SK-N-SH treated with all-trans-retinoic acid at 6 μM for 48 hours (cell line): Measurements from ENCODE around the gene BRPF3.

Experiments
- ATAC-seq: fragments of 200-7000 bp; cut with Tn5 transposase; 3 replicates; pipeline ENCODE4 v1.9.1; 2020; ENCODE audit warnings: mild to moderate bottlenecking, moderate library complexity
- ARNTL ChIP-seq: fragments of 450-650 bp; formaldehyde crosslinking; IDR thresholded peaks from 2 replicates; pipeline ENCODE4 v1.5.0; 2020; ENCODE audit warnings: low read depth, mild to moderate bottlenecking, moderate library complexity, borderline replicate concordance
- BACH2 ChIP-seq: fragments of 250-450 bp; sonication (Bioruptor Pico); IDR thresholded peaks from 2 replicates; pipeline ENCODE4 v1.9.0; 2021; ENCODE audit warnings: mild to moderate bottlenecking, borderline replicate concordance
- CSDC2 ChIP-seq: fragments of 250-450 bp; sonication (Bioruptor Pico); IDR thresholded peaks from 2 replicates; pipeline ENCODE4 v1.5.0; 2020; ENCODE audit warnings: mild to moderate bottlenecking, moderate library complexity
- ESRRG ChIP-seq: fragments of 250-450 bp; sonication (Bioruptor Pico); IDR thresholded peaks from 2 replicates; pipeline ENCODE4 v1.6.1; 2021; ENCODE audit warnings: mild to moderate bottlenecking
- GLIS3 ChIP-seq: fragments of 250-450 bp; sonication (Bioruptor Pico); IDR thresholded peaks from 2 replicates; pipeline ENCODE4 v1.5.0; 2020; ENCODE audit warnings: mild to moderate bottlenecking, moderate library complexity
- ISL1 ChIP-seq: fragments of 250-450 bp; sonication (Bioruptor Pico); IDR thresholded peaks from 2 replicates; pipeline ENCODE4 v2.1.2; 2022; ENCODE audit warnings: mild to moderate bottlenecking, moderate library complexity
- OSR1 ChIP-seq: fragments of 250-450 bp; sonication (Bioruptor Pico); IDR thresholded peaks from 2 replicates; pipeline ENCODE4 v1.8.0; 2022; ENCODE audit warnings: moderate library complexity, mild to moderate bottlenecking, inconsistent platforms
- PPARA ChIP-seq: fragments of 250-450 bp; sonication (Bioruptor Pico); IDR thresholded peaks from 2 replicates; pipeline ENCODE4 v1.5.0; 2020; ENCODE audit warnings: mild to moderate bottlenecking, borderline replicate concordance
- RARB ChIP-seq: fragments of 250-450 bp; sonication (Bioruptor Pico); IDR thresholded peaks from 2 replicates; pipeline ENCODE4 v1.8.0; 2021; ENCODE audit warnings: mild to moderate bottlenecking, moderate library complexity
- SNAI2 ChIP-seq: fragments of 250-450 bp; sonication (Bioruptor Pico); IDR thresholded peaks from 2 replicates; pipeline ENCODE4 v1.5.0; 2020; ENCODE audit warnings: mild to moderate bottlenecking, moderate library complexity
- TCF4 ChIP-seq: fragments of 250-450 bp; sonication (Bioruptor Pico); IDR thresholded peaks from 2 replicates; pipeline ENCODE4 v1.8.0; 2021; ENCODE audit warnings: mild to moderate bottlenecking, moderate library complexity, borderline replicate concordance
- TOX ChIP-seq: fragments of 250-450 bp; sonication (Bioruptor Pico); IDR thresholded peaks from 2 replicates; pipeline ENCODE4 v1.8.0; 2021; ENCODE audit warnings: mild to moderate bottlenecking, moderate library complexity, borderline replicate concordance
- ZC3H10 ChIP-seq: fragments of 250-450 bp; sonication (Bioruptor Pico); IDR thresholded peaks from 2 replicates; pipeline ENCODE4 v1.5.1; 2021; ENCODE audit warnings: mild to moderate bottlenecking, moderate library complexity
- ZFP3 ChIP-seq: fragments of 250-450 bp; sonication (Bioruptor Pico); IDR thresholded peaks from 2 replicates; pipeline ENCODE4 v1.5.0; 2020; ENCODE audit warnings: mild to moderate bottlenecking, moderate library complexity
- ZFP30 ChIP-seq: fragments of 450-650 bp; formaldehyde crosslinking; IDR thresholded peaks from 2 replicates; pipeline ENCODE4 v1.5.0; 2022; ENCODE audit warnings: mild to moderate bottlenecking, moderate library complexity
- ZNF565 ChIP-seq: fragments of 450-650 bp; formaldehyde crosslinking; conservative IDR thresholded peaks from 2 replicates; pipeline ENCODE4 v1.5.0; 2020; ENCODE audit warnings: low read depth, mild to moderate bottlenecking, moderate library complexity
- ZNF8 ChIP-seq: fragments of 450-650 bp; formaldehyde crosslinking; IDR thresholded peaks from 2 replicates; pipeline ENCODE4 v1.5.0; 2020; ENCODE audit warnings: mild to moderate bottlenecking, moderate library complexity
- TF ChIP-seq, protein P1 (sequence below): fragments of 250-450 bp; sonication (Bioruptor Pico); IDR thresholded peaks from 2 replicates; pipeline ENCODE4 v1.5.0; 2020; ENCODE audit warnings: mild to moderate bottlenecking, moderate library complexity
- TF ChIP-seq, protein P2 (sequence below): fragments of 250-450 bp; sonication (Bioruptor Pico); IDR thresholded peaks from 2 replicates; pipeline ENCODE4 v1.5.1; 2020; ENCODE audit warnings: low read depth, mild to moderate bottlenecking, moderate library complexity
- TF ChIP-seq, protein P3 (sequence below): fragments of 250-450 bp; sonication (Bioruptor Pico); IDR thresholded peaks from 2 replicates; pipeline ENCODE4 v1.8.0; 2021; ENCODE audit warnings: low read depth, mild to moderate bottlenecking, moderate library complexity, borderline replicate concordance
- TF ChIP-seq, protein P4 (sequence below): fragments of 250-450 bp; sonication (Bioruptor Pico); IDR thresholded peaks from 2 replicates; pipeline ENCODE4 v1.8.0; 2020; ENCODE audit warnings: mild to moderate bottlenecking, moderate library complexity, borderline replicate concordance

BRPF3 gene

DNA sequence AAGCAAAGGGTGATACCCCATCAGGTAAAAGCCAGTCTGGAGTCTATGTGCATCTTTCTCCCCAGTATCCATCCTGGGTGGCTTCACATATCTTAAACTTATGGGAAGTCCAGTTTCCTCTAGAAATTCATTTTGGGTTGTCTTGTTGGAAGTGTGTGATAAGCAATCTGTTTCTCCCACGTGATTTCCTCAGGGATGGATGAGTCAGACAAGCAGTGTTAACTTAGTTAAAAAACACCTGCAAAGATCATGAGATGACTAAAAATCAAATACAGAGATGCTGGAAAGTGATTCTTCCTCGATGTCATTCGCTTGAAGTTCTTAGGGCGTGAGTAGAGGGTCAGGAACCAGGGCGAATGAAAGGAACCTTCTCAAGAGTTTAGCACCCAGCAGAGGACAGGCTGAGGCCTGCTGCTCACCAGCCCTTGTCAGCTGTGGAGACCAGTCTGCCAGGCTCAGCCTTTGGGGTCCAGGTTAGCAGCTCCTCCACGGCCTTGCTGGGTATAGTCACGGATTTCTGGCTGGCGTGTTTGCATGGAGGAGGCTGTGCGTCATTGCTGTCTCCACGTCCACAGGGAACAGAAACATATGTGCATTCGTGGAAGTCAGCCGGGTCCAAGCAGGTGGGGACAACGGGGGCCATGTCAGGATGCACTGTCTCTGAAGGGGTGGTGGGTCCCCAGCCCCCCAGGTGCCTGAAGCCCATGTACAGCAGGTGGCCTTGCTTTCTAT, 70.5 kb downstream of the BRPF3 start:
- ATAC-seq: no peak

DNA sequence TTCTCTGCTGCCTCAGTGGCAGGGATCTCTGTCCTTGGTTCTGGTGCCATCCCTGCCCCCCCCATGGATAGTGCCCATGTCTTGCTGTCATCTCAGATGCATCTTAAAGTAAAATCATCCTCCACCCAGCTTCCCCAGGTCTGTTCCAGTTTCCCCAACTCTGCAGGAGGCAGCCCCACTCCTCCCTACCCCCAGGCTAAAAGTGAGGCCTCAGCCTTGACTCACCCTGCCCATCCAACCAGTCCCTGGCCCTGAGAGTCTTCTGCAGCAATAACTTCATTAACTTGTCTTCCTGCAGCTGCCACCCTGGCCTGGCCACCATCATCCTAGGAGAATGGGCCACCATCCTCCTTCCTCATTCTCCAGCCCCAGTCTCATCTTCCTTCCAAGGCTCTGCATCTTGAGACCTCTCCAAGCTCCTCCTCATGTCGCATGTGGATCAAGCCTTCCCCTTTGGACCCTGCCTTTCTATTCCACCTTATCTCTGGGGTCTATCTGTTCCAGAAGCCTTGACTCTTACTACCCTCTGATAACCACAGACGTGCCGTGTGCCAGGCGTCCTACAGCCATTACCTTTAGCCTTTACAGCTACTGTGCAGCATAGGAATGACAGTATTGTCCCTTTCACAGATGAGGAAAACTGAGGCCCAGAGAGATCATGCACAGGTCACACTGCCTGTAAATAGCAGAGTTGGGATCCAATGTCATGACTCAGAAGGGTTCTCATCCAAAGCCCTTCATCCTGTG, 71.4 kb downstream of the BRPF3 start:
- no peak for TF ChIP-seq ISL1
- TF ChIP-seq, protein P1, sequence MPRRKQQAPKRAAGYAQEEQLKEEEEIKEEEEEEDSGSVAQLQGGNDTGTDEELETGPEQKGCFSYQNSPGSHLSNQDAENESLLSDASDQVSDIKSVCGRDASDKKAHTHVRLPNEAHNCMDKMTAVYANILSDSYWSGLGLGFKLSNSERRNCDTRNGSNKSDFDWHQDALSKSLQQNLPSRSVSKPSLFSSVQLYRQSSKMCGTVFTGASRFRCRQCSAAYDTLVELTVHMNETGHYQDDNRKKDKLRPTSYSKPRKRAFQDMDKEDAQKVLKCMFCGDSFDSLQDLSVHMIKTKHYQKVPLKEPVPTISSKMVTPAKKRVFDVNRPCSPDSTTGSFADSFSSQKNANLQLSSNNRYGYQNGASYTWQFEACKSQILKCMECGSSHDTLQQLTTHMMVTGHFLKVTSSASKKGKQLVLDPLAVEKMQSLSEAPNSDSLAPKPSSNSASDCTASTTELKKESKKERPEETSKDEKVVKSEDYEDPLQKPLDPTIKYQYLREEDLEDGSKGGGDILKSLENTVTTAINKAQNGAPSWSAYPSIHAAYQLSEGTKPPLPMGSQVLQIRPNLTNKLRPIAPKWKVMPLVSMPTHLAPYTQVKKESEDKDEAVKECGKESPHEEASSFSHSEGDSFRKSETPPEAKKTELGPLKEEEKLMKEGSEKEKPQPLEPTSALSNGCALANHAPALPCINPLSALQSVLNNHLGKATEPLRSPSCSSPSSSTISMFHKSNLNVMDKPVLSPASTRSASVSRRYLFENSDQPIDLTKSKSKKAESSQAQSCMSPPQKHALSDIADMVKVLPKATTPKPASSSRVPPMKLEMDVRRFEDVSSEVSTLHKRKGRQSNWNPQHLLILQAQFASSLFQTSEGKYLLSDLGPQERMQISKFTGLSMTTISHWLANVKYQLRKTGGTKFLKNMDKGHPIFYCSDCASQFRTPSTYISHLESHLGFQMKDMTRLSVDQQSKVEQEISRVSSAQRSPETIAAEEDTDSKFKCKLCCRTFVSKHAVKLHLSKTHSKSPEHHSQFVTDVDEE: no peak
- TF ChIP-seq TCF4: no peak
- TF ChIP-seq GLIS3 (CRISPR knock-in tag): no peak
- TF ChIP-seq, protein P2, sequence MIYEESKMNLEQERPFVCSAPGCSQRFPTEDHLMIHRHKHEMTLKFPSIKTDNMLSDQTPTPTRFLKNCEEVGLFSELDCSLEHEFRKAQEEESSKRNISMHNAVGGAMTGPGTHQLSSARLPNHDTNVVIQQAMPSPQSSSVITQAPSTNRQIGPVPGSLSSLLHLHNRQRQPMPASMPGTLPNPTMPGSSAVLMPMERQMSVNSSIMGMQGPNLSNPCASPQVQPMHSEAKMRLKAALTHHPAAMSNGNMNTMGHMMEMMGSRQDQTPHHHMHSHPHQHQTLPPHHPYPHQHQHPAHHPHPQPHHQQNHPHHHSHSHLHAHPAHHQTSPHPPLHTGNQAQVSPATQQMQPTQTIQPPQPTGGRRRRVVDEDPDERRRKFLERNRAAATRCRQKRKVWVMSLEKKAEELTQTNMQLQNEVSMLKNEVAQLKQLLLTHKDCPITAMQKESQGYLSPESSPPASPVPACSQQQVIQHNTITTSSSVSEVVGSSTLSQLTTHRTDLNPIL: no peak
- TF ChIP-seq CSDC2 (CRISPR knock-in tag): no peak
- TF ChIP-seq, protein P3, sequence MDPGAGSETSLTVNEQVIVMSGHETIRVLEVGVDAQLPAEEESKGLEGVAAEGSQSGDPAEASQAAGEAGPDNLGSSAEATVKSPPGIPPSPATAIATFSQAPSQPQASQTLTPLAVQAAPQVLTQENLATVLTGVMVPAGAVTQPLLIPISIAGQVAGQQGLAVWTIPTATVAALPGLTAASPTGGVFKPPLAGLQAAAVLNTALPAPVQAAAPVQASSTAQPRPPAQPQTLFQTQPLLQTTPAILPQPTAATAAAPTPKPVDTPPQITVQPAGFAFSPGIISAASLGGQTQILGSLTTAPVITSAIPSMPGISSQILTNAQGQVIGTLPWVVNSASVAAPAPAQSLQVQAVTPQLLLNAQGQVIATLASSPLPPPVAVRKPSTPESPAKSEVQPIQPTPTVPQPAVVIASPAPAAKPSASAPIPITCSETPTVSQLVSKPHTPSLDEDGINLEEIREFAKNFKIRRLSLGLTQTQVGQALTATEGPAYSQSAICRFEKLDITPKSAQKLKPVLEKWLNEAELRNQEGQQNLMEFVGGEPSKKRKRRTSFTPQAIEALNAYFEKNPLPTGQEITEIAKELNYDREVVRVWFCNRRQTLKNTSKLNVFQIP (CRISPR knock-in tag): no peak
- no peak for TF ChIP-seq RARB (CRISPR knock-in tag)
- TF ChIP-seq BACH2: no peak
- no peak for TF ChIP-seq OSR1 (CRISPR knock-in tag)
- TF ChIP-seq ZC3H10 (CRISPR knock-in tag): no peak
- TF ChIP-seq ZFP3 (CRISPR knock-in tag): no peak
- no peak for TF ChIP-seq ARNTL (CRISPR knock-in tag)
- no peak for TF ChIP-seq ZNF8 (CRISPR knock-in tag)
- no peak for TF ChIP-seq ZNF565
- no peak for TF ChIP-seq TOX (CRISPR knock-in tag)
- no peak for TF ChIP-seq SNAI2 (CRISPR knock-in tag)
- TF ChIP-seq, protein P4, sequence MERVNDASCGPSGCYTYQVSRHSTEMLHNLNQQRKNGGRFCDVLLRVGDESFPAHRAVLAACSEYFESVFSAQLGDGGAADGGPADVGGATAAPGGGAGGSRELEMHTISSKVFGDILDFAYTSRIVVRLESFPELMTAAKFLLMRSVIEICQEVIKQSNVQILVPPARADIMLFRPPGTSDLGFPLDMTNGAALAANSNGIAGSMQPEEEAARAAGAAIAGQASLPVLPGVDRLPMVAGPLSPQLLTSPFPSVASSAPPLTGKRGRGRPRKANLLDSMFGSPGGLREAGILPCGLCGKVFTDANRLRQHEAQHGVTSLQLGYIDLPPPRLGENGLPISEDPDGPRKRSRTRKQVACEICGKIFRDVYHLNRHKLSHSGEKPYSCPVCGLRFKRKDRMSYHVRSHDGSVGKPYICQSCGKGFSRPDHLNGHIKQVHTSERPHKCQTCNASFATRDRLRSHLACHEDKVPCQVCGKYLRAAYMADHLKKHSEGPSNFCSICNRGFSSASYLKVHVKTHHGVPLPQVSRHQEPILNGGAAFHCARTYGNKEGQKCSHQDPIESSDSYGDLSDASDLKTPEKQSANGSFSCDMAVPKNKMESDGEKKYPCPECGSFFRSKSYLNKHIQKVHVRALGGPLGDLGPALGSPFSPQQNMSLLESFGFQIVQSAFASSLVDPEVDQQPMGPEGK (CRISPR knock-in tag): no peak
- TF ChIP-seq ESRRG (CRISPR knock-in tag): no peak
- ATAC-seq: no peak

More for the DNA sequence above, 70.5 kb downstream of the BRPF3 start:
- no peak for TF ChIP-seq ZFP30 (CRISPR knock-in tag)
- no peak for TF ChIP-seq OSR1 (CRISPR knock-in tag)
- TF ChIP-seq, protein P4 (CRISPR knock-in tag): no peak
- TF ChIP-seq PPARA: no peak
- TF ChIP-seq TCF4: no peak
- TF ChIP-seq ZC3H10 (CRISPR knock-in tag): no peak
- TF ChIP-seq TOX (CRISPR knock-in tag): no peak
- TF ChIP-seq, protein P2: no peak
- no peak for TF ChIP-seq ESRRG (CRISPR knock-in tag)
